DND-41 (cell line): ENCODE data around the gene ARSH.
"Not testable (repeated sequence)": the region's sequence is repeated elsewhere in the genome, so short reads cannot be mapped to it uniquely, and the experiment has no call there.

Experiments
- ATAC-seq: fragments of 200-7000 bp; cut with Tn5 transposase; 3 replicates; pipeline ENCODE4 v1.9.1; 2021; ENCODE audit warnings: low read depth; ENCODE audit not compliant: insufficient read depth
- DNase-seq: peaks from one replicate; pipeline ENCODE4 v3.0.0-alpha.2; 2020
- H2AFZ ChIP-seq: 2 replicates; pipeline ENCODE4 v1.6.0; 2012; ENCODE audit warnings: low read depth, low read length
- H3K27ac ChIP-seq: 2 replicates; pipeline ENCODE4 v1.5.1; 2012; ENCODE audit warnings: low read length, inconsistent platforms
- H3K27me3 ChIP-seq: fragments of 200-600 bp; sonication (generic); 2 replicates; pipeline ENCODE4 v1.6.0; 2012; ENCODE audit warnings: low read length, mild to moderate bottlenecking, inconsistent platforms; ENCODE audit not compliant: insufficient read depth, poor library complexity
- H3K36me3 ChIP-seq: 2 replicates; pipeline ENCODE4 v1.5.1; 2012; ENCODE audit warnings: low read length, inconsistent platforms; ENCODE audit not compliant: insufficient read depth
- H3K4me1 ChIP-seq: 2 replicates; pipeline ENCODE4 v1.5.1; 2012; ENCODE audit warnings: mild to moderate bottlenecking, low read length; ENCODE audit not compliant: insufficient read depth
- H3K4me2 ChIP-seq: 2 replicates; pipeline ENCODE4 v1.6.0; 2012; ENCODE audit warnings: mild to moderate bottlenecking, moderate library complexity, low read length, inconsistent platforms; ENCODE audit not compliant: insufficient read depth
- H3K4me3 ChIP-seq, 2 experiments: fragments of 200-600 bp in 1 of 2; shearing (Covaris generic) in 1 of 2; 2 replicates each; pipeline ENCODE4 v1.5.1; 2012 to 2016; ENCODE audit warnings: inconsistent platforms in 2 of 2, low read length in 2 of 2, mild to moderate bottlenecking in 2 of 2, low read depth in 1 of 2, moderate library complexity in 1 of 2
- H3K79me2 ChIP-seq: 2 replicates; pipeline ENCODE4 v1.6.0; 2012; ENCODE audit warnings: low read length, inconsistent platforms; ENCODE audit not compliant: insufficient read depth
- H3K9ac ChIP-seq: 2 replicates; pipeline ENCODE4 v1.6.0; 2012; ENCODE audit warnings: low read depth, mild to moderate bottlenecking, inconsistent platforms, low read length, moderate library complexity
- H3K9me3 ChIP-seq: 2 replicates; pipeline ENCODE4 v1.5.1; 2012; ENCODE audit warnings: low read length, moderate library complexity, mild to moderate bottlenecking, inconsistent platforms; ENCODE audit not compliant: insufficient read depth, severe bottlenecking
- H4K20me1 ChIP-seq: 2 replicates; pipeline ENCODE4 v1.6.0; 2012; ENCODE audit warnings: low read length; ENCODE audit not compliant: insufficient read depth
- CTCF ChIP-seq: IDR thresholded peaks from 2 replicates; pipeline ENCODE4 v1.5.1; 2012; ENCODE audit warnings: borderline replicate concordance, low read length, moderate library complexity, mild to moderate bottlenecking; ENCODE audit not compliant: poor library complexity, severe bottlenecking; ENCODE audit errors: extremely low read depth
- EZH2 ChIP-seq: IDR thresholded peaks from 3 replicates; pipeline ENCODE4 v1.6.1; 2012; ENCODE audit warnings: borderline replicate concordance, low read depth, mild to moderate bottlenecking, moderate library complexity, low read length, inconsistent platforms; ENCODE audit not compliant: severe bottlenecking

ARSH gene

GRCh38 chrX:2969021-2969420, 37.3 kb upstream of the ARSH start:
- Histone ChIP-seq H3K4me2 (no peak overlapping the region), H3K27me3 (peaks cover 2% of the 10 kb centered on the region), H3K4me3 (no peak overlapping the region), H3K79me2 (no peaks in the 10 kb centered on the region), H3K9ac (no peak overlapping the region), H3K4me1 (no peaks in the 10 kb centered on the region), H3K9me3 (no peaks in the 10 kb centered on the region), H4K20me1 (no peaks in the 10 kb centered on the region), H3K27ac (no peak overlapping the region), H2AFZ (no peak overlapping the region), H3K36me3 (no peaks in the 10 kb centered on the region)
- ATAC-seq (no peak), DNase-seq (no peak)
- no peak for TF ChIP-seq EZH2
- TF ChIP-seq CTCF: no peak

GRCh38 chrX:2972391-2972790, 34.0 kb upstream of the ARSH start:
- Histone ChIP-seq H2AFZ (no peak overlapping the region), H4K20me1 (no peaks in the 10 kb centered on the region), H3K9ac (no peak overlapping the region), H3K27ac (no peak overlapping the region), H3K36me3 (no peaks in the 10 kb centered on the region), H3K4me2 (no peak overlapping the region), H3K4me1 (no peaks in the 10 kb centered on the region), H3K27me3 (peaks cover 2% of the 10 kb centered on the region), H3K79me2 (no peaks in the 10 kb centered on the region), H3K4me3 (no peak overlapping the region), H3K9me3 (no peaks in the 10 kb centered on the region)
- ATAC-seq: no peak
- DNase-seq: no peak
- TF ChIP-seq EZH2 (no peak), CTCF (no peak)

GRCh38 chrX:2974961-2975360, 31.4 kb upstream of the ARSH start:
- no peaks in the 10 kb centered on the region for H3K79me2 ChIP-seq
- no peak for TF ChIP-seq CTCF
- no peak for TF ChIP-seq EZH2
- H3K27ac ChIP-seq: no peak overlapping the region
- no peaks in the 10 kb centered on the region for H3K4me1 ChIP-seq
- H4K20me1 ChIP-seq: no peaks in the 10 kb centered on the region
- H3K4me3 ChIP-seq: no peak overlapping the region
- ATAC-seq (no peak), DNase-seq (no peak)
- no peak overlapping the region for H3K4me2 ChIP-seq
- no peaks in the 10 kb centered on the region for H3K36me3 ChIP-seq
- H2AFZ ChIP-seq: no peak overlapping the region
- H3K27me3 ChIP-seq: no peaks in the 10 kb centered on the region
- no peak overlapping the region for H3K9ac ChIP-seq
- no peaks in the 10 kb centered on the region for H3K9me3 ChIP-seq

- not testable (repeated sequence) for H3K4me3 ChIP-seq, H4K20me1 ChIP-seq, H3K4me1 ChIP-seq, ATAC-seq, H3K27ac ChIP-seq, H3K79me2 ChIP-seq, H3K4me2 ChIP-seq, H3K9ac ChIP-seq, H3K36me3 ChIP-seq, DNase-seq, H2AFZ ChIP-seq, H3K27me3 ChIP-seq, H3K9me3 ChIP-seq
Measured at GRCh38 chrX:2978639-2979038, 27.7 kb upstream of the ARSH start.
